Mesothelial cell of epicardium (in vitro differentiated cells): Measurements from ENCODE around the gene LZTFL1. TPM values are rescaled to one million over a fixed set of nuclear protein-coding genes. Genes with fewer than 3 reads are reported as not detected.
"Not testable (repeated sequence)": the region's sequence is repeated elsewhere in the genome, so short reads cannot be mapped to it uniquely, and the experiment has no call there.

Experiments
- DNase-seq, 2 experiments: peaks; one replicate each; pipeline ENCODE4 v3.0.0; 2021; ENCODE audit warnings: low spot score in 2 of 2; ENCODE audit not compliant: unreplicated experiment in 2 of 2
- H3K27ac Mint-ChIP-seq: 2 replicates; pipeline ENCODE4 v1.8.0; 2021; ENCODE audit warnings: mixed read lengths
- H3K27me3 Mint-ChIP-seq: 2 replicates; pipeline ENCODE4 v1.8.0; 2021; ENCODE audit warnings: low read depth, mixed read lengths
- H3K36me3 Mint-ChIP-seq: 2 replicates; pipeline ENCODE4 v1.8.0; 2021; ENCODE audit warnings: mixed read lengths
- H3K4me1 Mint-ChIP-seq: 2 replicates; pipeline ENCODE4 v1.8.0; 2021; ENCODE audit warnings: mixed read lengths
- H3K4me3 Mint-ChIP-seq: 2 replicates; pipeline ENCODE4 v1.8.0; 2021; ENCODE audit warnings: mild to moderate bottlenecking, moderate library complexity, mixed read lengths
- H3K9me3 Mint-ChIP-seq: 2 replicates; pipeline ENCODE4 v1.8.0; 2021; ENCODE audit warnings: mixed read lengths
- CTCF ChIP-seq: fragments of 200-600 bp; sonication (generic); IDR thresholded peaks from one replicate; pipeline ENCODE4 v1.5.0; 2021; ENCODE audit warnings: antibody characterized with exemption; ENCODE audit not compliant: unreplicated experiment
- total RNA-seq: library from RNA; stranded (reverse); gene quantifications from 3 replicates; pipeline ENCODE4 v1.2.1, GENCODE V29; 2021

The LZTFL1 gene
- total RNA-seq, 1 donor from 2014 or later: 21.7 TPM

GRCh38 chr3:45864760-45865519 lies 23.0 kb upstream of the LZTFL1 start:
- no peak for TF ChIP-seq CTCF
- H3K4me3 Mint-ChIP-seq: no peak overlapping the region
- no peak overlapping the region for H3K27ac Mint-ChIP-seq
- no peaks in the 10 kb centered on the region for H3K36me3 Mint-ChIP-seq
- H3K27me3 Mint-ChIP-seq: peaks cover 44% of the 10 kb centered on the region
- no peak for DNase-seq
- peaks cover 9% of the 10 kb centered on the region for H3K9me3 Mint-ChIP-seq
- peaks cover 21% of the 10 kb centered on the region for H3K4me1 Mint-ChIP-seq

GRCh38 chr3:45861043-45861719 lies 19.3 kb upstream of the LZTFL1 start:
- no peak for TF ChIP-seq CTCF
- DNase-seq: no peak
- no peak overlapping the region for H3K4me3 Mint-ChIP-seq
- no peaks in the 10 kb centered on the region for H3K36me3 Mint-ChIP-seq
- H3K27ac Mint-ChIP-seq: peak overlapping the region; percentile 74
- peaks cover 36% of the 10 kb centered on the region for H3K27me3 Mint-ChIP-seq
- H3K9me3 Mint-ChIP-seq: peaks cover 12% of the 10 kb centered on the region
- peaks cover 21% of the 10 kb centered on the region for H3K4me1 Mint-ChIP-seq

- no peak for DNase-seq
- Mint-ChIP-seq H3K27me3 (peaks cover 35% of the 10 kb centered on the region), H3K4me1 (peaks cover 21% of the 10 kb centered on the region), H3K36me3 (no peaks in the 10 kb centered on the region), H3K4me3 (no peak overlapping the region), H3K9me3 (peaks cover 19% of the 10 kb centered on the region), H3K27ac (no peak overlapping the region)
- no peak for TF ChIP-seq CTCF
Observed at GRCh38 chr3:45860481-45860880, 18.6 kb upstream of the LZTFL1 start.

- Mint-ChIP-seq H3K36me3 (no peaks in the 10 kb centered on the region), H3K4me3 (no peak overlapping the region), H3K4me1 (peaks cover 21% of the 10 kb centered on the region), H3K27ac (no peak overlapping the region), H3K27me3 (peaks cover 41% of the 10 kb centered on the region), H3K9me3 (peaks cover 19% of the 10 kb centered on the region)
- TF ChIP-seq CTCF: no peak
- DNase-seq: no peak
Observed at GRCh38 chr3:45858809-45859543, 17.1 kb upstream of the LZTFL1 start.

- Mint-ChIP-seq H3K27me3 (peaks cover 49% of the 10 kb centered on the region), H3K9me3 (peaks cover 11% of the 10 kb centered on the region), H3K4me1 (peaks cover 11% of the 10 kb centered on the region)
- H3K4me3 Mint-ChIP-seq, DNase-seq, H3K36me3 Mint-ChIP-seq, H3K27ac Mint-ChIP-seq: not testable (repeated sequence)
Observed at GRCh38 chr3:45857024-45857423, 15.1 kb upstream of the LZTFL1 start.

- DNase-seq: not testable (repeated sequence)
- H3K27me3 Mint-ChIP-seq: peaks cover 52% of the 10 kb centered on the region
Observed at GRCh38 chr3:45856323-45856722, 14.4 kb upstream of the LZTFL1 start.

More at GRCh38 chr3:45856323-45856722, 14.4 kb upstream of the LZTFL1 start:
- not testable (repeated sequence) for H3K4me1 Mint-ChIP-seq, H3K27ac Mint-ChIP-seq, H3K4me3 Mint-ChIP-seq, H3K36me3 Mint-ChIP-seq
- peaks cover 11% of the 10 kb centered on the region for H3K9me3 Mint-ChIP-seq
